ENCODE data around the gene USP48. TPM values are rescaled to one million over a fixed set of nuclear protein-coding genes. Genes with fewer than 3 reads are reported as not detected.

USP48 gene
- total RNA-seq, 1 donor from 2014 or later, result 26.1 TPM

GRCh38 chr1:21664806-21665588 is 118.0 kb downstream of the USP48 start:
- Histone ChIP-seq H3K36me3 (ENCODE audit: control insufficient read depth, insufficient read depth, low read length) (no peaks in the 10 kb centered on the region), H3K27me3 (ENCODE audit: control insufficient read depth, insufficient read depth, low read length) (peaks cover 45% of the 10 kb centered on the region)
- TF ChIP-seq, protein P1, sequence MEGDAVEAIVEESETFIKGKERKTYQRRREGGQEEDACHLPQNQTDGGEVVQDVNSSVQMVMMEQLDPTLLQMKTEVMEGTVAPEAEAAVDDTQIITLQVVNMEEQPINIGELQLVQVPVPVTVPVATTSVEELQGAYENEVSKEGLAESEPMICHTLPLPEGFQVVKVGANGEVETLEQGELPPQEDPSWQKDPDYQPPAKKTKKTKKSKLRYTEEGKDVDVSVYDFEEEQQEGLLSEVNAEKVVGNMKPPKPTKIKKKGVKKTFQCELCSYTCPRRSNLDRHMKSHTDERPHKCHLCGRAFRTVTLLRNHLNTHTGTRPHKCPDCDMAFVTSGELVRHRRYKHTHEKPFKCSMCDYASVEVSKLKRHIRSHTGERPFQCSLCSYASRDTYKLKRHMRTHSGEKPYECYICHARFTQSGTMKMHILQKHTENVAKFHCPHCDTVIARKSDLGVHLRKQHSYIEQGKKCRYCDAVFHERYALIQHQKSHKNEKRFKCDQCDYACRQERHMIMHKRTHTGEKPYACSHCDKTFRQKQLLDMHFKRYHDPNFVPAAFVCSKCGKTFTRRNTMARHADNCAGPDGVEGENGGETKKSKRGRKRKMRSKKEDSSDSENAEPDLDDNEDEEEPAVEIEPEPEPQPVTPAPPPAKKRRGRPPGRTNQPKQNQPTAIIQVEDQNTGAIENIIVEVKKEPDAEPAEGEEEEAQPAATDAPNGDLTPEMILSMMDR (IDR thresholded peaks at IDR 0.05; ENCODE audit: insufficient read depth, low read length, poor library complexity, severe bottlenecking), result no peak

GRCh38 chr1:21663951-21664805 is 118.8 kb downstream of the USP48 start:
- DNase-seq (ENCODE audit: low read depth), result no peak
- Histone ChIP-seq H3K27me3 (ENCODE audit: control insufficient read depth, insufficient read depth, low read length) (peaks cover 48% of the 10 kb centered on the region), H3K36me3 (ENCODE audit: control insufficient read depth, insufficient read depth, low read length) (no peaks in the 10 kb centered on the region), H3K4me3 (ENCODE audit: low read depth, low read length) (no peak overlapping the region)
- TF ChIP-seq, protein P1 (IDR thresholded peaks at IDR 0.05; ENCODE audit: insufficient read depth, low read length, poor library complexity, severe bottlenecking), result no peak

More at GRCh38 chr1:21664806-21665588, 118.0 kb downstream of the USP48 start:
- DNase-seq (ENCODE audit: low read depth), result no peak
- no peak overlapping the region for H3K4me3 ChIP-seq (ENCODE audit: low read depth, low read length)

- Histone ChIP-seq H3K4me3 (ENCODE audit: low read depth, low read length) (no peak overlapping the region), H3K27me3 (ENCODE audit: control insufficient read depth, insufficient read depth, low read length) (peaks cover 42% of the 10 kb centered on the region), H3K36me3 (ENCODE audit: control insufficient read depth, insufficient read depth, low read length) (no peaks in the 10 kb centered on the region)
- DNase-seq (ENCODE audit: low read depth), result no peak
- TF ChIP-seq, protein P1 (IDR thresholded peaks at IDR 0.05; ENCODE audit: insufficient read depth, low read length, poor library complexity, severe bottlenecking), result no peak
These were observed 119.5 kb downstream of the USP48 start for GRCh38 chr1:21663248-21663950.

GRCh38 chr1:21662426-21663247 is 120.3 kb downstream of the USP48 start:
- no peak for DNase-seq (ENCODE audit: low read depth)
- Histone ChIP-seq H3K27me3 (ENCODE audit: control insufficient read depth, insufficient read depth, low read length) (peaks cover 34% of the 10 kb centered on the region), H3K36me3 (ENCODE audit: control insufficient read depth, insufficient read depth, low read length) (no peaks in the 10 kb centered on the region), H3K4me3 (ENCODE audit: low read depth, low read length) (no peak overlapping the region)
- TF ChIP-seq, protein P1 (IDR thresholded peaks at IDR 0.05; ENCODE audit: insufficient read depth, low read length, poor library complexity, severe bottlenecking), result no peak

DNA sequence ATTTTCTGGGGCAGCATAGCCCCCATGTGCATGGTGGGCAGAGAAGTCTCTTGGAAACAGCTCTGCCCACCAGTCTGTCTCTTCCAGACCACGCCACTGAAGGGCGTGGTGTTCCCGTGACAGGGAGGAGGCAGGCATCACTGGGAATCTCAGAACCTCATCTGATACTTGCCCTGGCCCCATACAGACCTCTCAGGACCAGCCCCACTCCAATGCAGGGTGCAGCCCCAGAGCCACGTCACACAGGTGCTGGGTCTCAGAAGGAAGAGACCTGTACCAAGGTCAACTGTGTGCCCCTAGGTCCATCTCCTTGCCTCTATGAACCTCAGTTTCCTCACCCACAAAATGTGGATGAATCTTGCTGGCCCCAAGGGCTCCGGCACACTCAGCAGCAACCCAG is 121.1 kb downstream of the USP48 start:
- Histone ChIP-seq H3K36me3 (ENCODE audit: control insufficient read depth, insufficient read depth, low read length) (no peaks in the 10 kb centered on the region), H3K27me3 (ENCODE audit: control insufficient read depth, insufficient read depth, low read length) (peaks cover 31% of the 10 kb centered on the region), H3K4me3 (ENCODE audit: low read depth, low read length) (no peak overlapping the region)
- no peak for DNase-seq (ENCODE audit: low read depth)
- TF ChIP-seq, protein P1 (IDR thresholded peaks at IDR 0.05; ENCODE audit: insufficient read depth, low read length, poor library complexity, severe bottlenecking), result no peak

Measured in kidney epithelial cell (primary cell).